Measurements from ENCODE around the gene NFKBIZ.
A peak's percentile ranks its signal among the peaks of the same experiment; 100 is the strongest.

NFKBIZ gene

GRCh38 chr3:101813817-101814440 lies 35.4 kb upstream of the NFKBIZ start:
- peaks cover 9% of the 10 kb centered on the region for H3K4me1 ChIP-seq (ENCODE audit: control insufficient read depth, insufficient read depth, low read length)
- H3K27ac ChIP-seq (ENCODE audit: low read depth, low read length) = no peak overlapping the region
- no peak overlapping the region for H3K4me3 ChIP-seq (ENCODE audit: low read length)
- H3K27me3 ChIP-seq (ENCODE audit: control insufficient read depth, insufficient read depth, low read length) = no peaks in the 10 kb centered on the region
- no peaks in the 10 kb centered on the region for H3K36me3 ChIP-seq (ENCODE audit: control insufficient read depth, insufficient read depth, low read length)
- H3K9ac ChIP-seq (ENCODE audit: low read length) = no peak overlapping the region

GRCh38 chr3:101814835-101815234 lies 34.5 kb upstream of the NFKBIZ start:
- H3K27me3 ChIP-seq (ENCODE audit: control insufficient read depth, insufficient read depth, low read length) = no peaks in the 10 kb centered on the region
- peaks cover 3% of the 10 kb centered on the region for H3K4me1 ChIP-seq (ENCODE audit: control insufficient read depth, insufficient read depth, low read length)
- no peaks in the 10 kb centered on the region for H3K36me3 ChIP-seq (ENCODE audit: control insufficient read depth, insufficient read depth, low read length)
- no peak overlapping the region for H3K4me3 ChIP-seq (ENCODE audit: low read length)
- no peak overlapping the region for H3K9ac ChIP-seq (ENCODE audit: low read length)
- H3K27ac ChIP-seq (ENCODE audit: low read depth, low read length) = no peak overlapping the region

- Histone ChIP-seq H3K27me3 (ENCODE audit: control insufficient read depth, insufficient read depth, low read length) (no peaks in the 10 kb centered on the region), H3K27ac (ENCODE audit: low read depth, low read length) (no peak overlapping the region), H3K4me1 (ENCODE audit: control insufficient read depth, insufficient read depth, low read length) (no peaks in the 10 kb centered on the region), H3K36me3 (ENCODE audit: control insufficient read depth, insufficient read depth, low read length) (peaks cover 3% of the 10 kb centered on the region), H3K9ac (ENCODE audit: low read length) (no peak overlapping the region), H3K4me3 (ENCODE audit: low read length) (no peak overlapping the region)
These were observed 32.8 kb upstream of the NFKBIZ start for GRCh38 chr3:101816215-101817149.

GRCh38 chr3:101817992-101818391 lies 31.3 kb upstream of the NFKBIZ start:
- Histone ChIP-seq H3K27me3 (ENCODE audit: control insufficient read depth, insufficient read depth, low read length) (no peaks in the 10 kb centered on the region), H3K4me1 (ENCODE audit: control insufficient read depth, insufficient read depth, low read length) (no peaks in the 10 kb centered on the region), H3K36me3 (ENCODE audit: control insufficient read depth, insufficient read depth, low read length) (peaks cover 5% of the 10 kb centered on the region), H3K27ac (ENCODE audit: low read depth, low read length) (no peak overlapping the region), H3K4me3 (ENCODE audit: low read length) (no peak overlapping the region), H3K9ac (ENCODE audit: low read length) (no peak overlapping the region)

- H3K4me1 ChIP-seq (ENCODE audit: control insufficient read depth, insufficient read depth, low read length) = no peaks in the 10 kb centered on the region
- H3K27ac ChIP-seq (ENCODE audit: low read depth, low read length) = no peak overlapping the region
- H3K9ac ChIP-seq (ENCODE audit: low read length) = no peak overlapping the region
- H3K27me3 ChIP-seq (ENCODE audit: control insufficient read depth, insufficient read depth, low read length) = no peaks in the 10 kb centered on the region
- H3K36me3 ChIP-seq (ENCODE audit: control insufficient read depth, insufficient read depth, low read length) = peaks cover 5% of the 10 kb centered on the region
- H3K4me3 ChIP-seq (ENCODE audit: low read length) = no peak overlapping the region
These were observed 29.6 kb upstream of the NFKBIZ start for GRCh38 chr3:101819649-101820206.

GRCh38 chr3:101821503-101821902 lies 27.8 kb upstream of the NFKBIZ start:
- Histone ChIP-seq H3K4me3 (ENCODE audit: low read length) (no peak overlapping the region), H3K27ac (ENCODE audit: low read depth, low read length) (no peak overlapping the region), H3K4me1 (ENCODE audit: control insufficient read depth, insufficient read depth, low read length) (peaks cover 3% of the 10 kb centered on the region), H3K9ac (ENCODE audit: low read length) (no peak overlapping the region), H3K36me3 (ENCODE audit: control insufficient read depth, insufficient read depth, low read length) (peaks cover 5% of the 10 kb centered on the region), H3K27me3 (ENCODE audit: control insufficient read depth, insufficient read depth, low read length) (no peaks in the 10 kb centered on the region)

- Histone ChIP-seq H3K4me3 (ENCODE audit: low read length) (no peak overlapping the region), H3K27ac (ENCODE audit: low read depth, low read length) (no peak overlapping the region), H3K4me1 (ENCODE audit: control insufficient read depth, insufficient read depth, low read length) (peaks cover 5% of the 10 kb centered on the region), H3K9ac (ENCODE audit: low read length) (no peak overlapping the region), H3K36me3 (ENCODE audit: control insufficient read depth, insufficient read depth, low read length) (peaks cover 5% of the 10 kb centered on the region), H3K27me3 (ENCODE audit: control insufficient read depth, insufficient read depth, low read length) (no peaks in the 10 kb centered on the region)
These were observed 25.8 kb upstream of the NFKBIZ start for GRCh38 chr3:101823525-101823924.

GRCh38 chr3:101824702-101825101 lies 24.6 kb upstream of the NFKBIZ start:
- Histone ChIP-seq H3K27ac (ENCODE audit: low read depth, low read length) (no peak overlapping the region), H3K9ac (ENCODE audit: low read length) (no peak overlapping the region)

GRCh38 chr3:101825904-101826445 lies 23.3 kb upstream of the NFKBIZ start:
- Histone ChIP-seq H3K9ac (ENCODE audit: low read length) (no peak overlapping the region), H3K27me3 (ENCODE audit: control insufficient read depth, insufficient read depth, low read length) (no peaks in the 10 kb centered on the region), H3K4me1 (ENCODE audit: control insufficient read depth, insufficient read depth, low read length) (peaks cover 5% of the 10 kb centered on the region), H3K27ac (ENCODE audit: low read depth, low read length) (peak overlapping the region; percentile 52), H3K36me3 (ENCODE audit: control insufficient read depth, insufficient read depth, low read length) (peaks cover 5% of the 10 kb centered on the region), H3K4me3 (ENCODE audit: low read length) (no peak overlapping the region)

More at GRCh38 chr3:101824702-101825101, 24.6 kb upstream of the NFKBIZ start:
- no peak overlapping the region for H3K4me3 ChIP-seq (ENCODE audit: low read length)
- no peaks in the 10 kb centered on the region for H3K27me3 ChIP-seq (ENCODE audit: control insufficient read depth, insufficient read depth, low read length)
- peaks cover 5% of the 10 kb centered on the region for H3K36me3 ChIP-seq (ENCODE audit: control insufficient read depth, insufficient read depth, low read length)
- H3K4me1 ChIP-seq (ENCODE audit: control insufficient read depth, insufficient read depth, low read length) = peaks cover 5% of the 10 kb centered on the region

GRCh38 chr3:101827211-101828174 lies 21.8 kb upstream of the NFKBIZ start:
- H3K27ac ChIP-seq (ENCODE audit: low read depth, low read length) = peak overlapping the region; percentile 79
- peak overlapping the region; percentile 89 for H3K9ac ChIP-seq (ENCODE audit: low read length)
- H3K27me3 ChIP-seq (ENCODE audit: control insufficient read depth, insufficient read depth, low read length) = no peaks in the 10 kb centered on the region
- no peaks in the 10 kb centered on the region for H3K36me3 ChIP-seq (ENCODE audit: control insufficient read depth, insufficient read depth, low read length)
- H3K4me3 ChIP-seq (ENCODE audit: low read length) = peak overlapping the region; percentile 59
- H3K4me1 ChIP-seq (ENCODE audit: control insufficient read depth, insufficient read depth, low read length) = peaks cover 5% of the 10 kb centered on the region

- no peaks in the 10 kb centered on the region for H3K36me3 ChIP-seq (ENCODE audit: control insufficient read depth, insufficient read depth, low read length)
- H3K27ac ChIP-seq (ENCODE audit: low read depth, low read length) = peak overlapping the region; percentile 79
- H3K9ac ChIP-seq (ENCODE audit: low read length) = no peak overlapping the region
- no peaks in the 10 kb centered on the region for H3K27me3 ChIP-seq (ENCODE audit: control insufficient read depth, insufficient read depth, low read length)
- H3K4me3 ChIP-seq (ENCODE audit: low read length) = peak overlapping the region; percentile 50
- H3K4me1 ChIP-seq (ENCODE audit: control insufficient read depth, insufficient read depth, low read length) = peaks cover 5% of the 10 kb centered on the region
These were observed 21.0 kb upstream of the NFKBIZ start for GRCh38 chr3:101828276-101828675.

All from rectal smooth muscle tissue (tissue), 1 donor.